ENCODE measurements around the gene IGSF21.

IGSF21 gene

GRCh38 chr1:18307329-18307898, 199.8 kb downstream of the IGSF21 start:
- DNase-seq (ENCODE audit: low read depth), result no peak
- no peak for TF ChIP-seq CTCF (conservative IDR thresholded peaks at IDR 0.05; ENCODE audit: low read depth, low read length)
- no peak overlapping the region for H3K4me3 ChIP-seq (ENCODE audit: low read depth, low read length)

- no peak for DNase-seq (ENCODE audit: low read depth)
- TF ChIP-seq CTCF (conservative IDR thresholded peaks at IDR 0.05; ENCODE audit: low read depth, low read length), result no peak
- no peak overlapping the region for H3K4me3 ChIP-seq (ENCODE audit: low read depth, low read length)
These were observed 202.1 kb downstream of the IGSF21 start for GRCh38 chr1:18309552-18310155.

GRCh38 chr1:18312961-18313360, 205.4 kb downstream of the IGSF21 start:
- DNase-seq (ENCODE audit: low read depth), result no peak

GRCh38 chr1:18313523-18313922, 205.9 kb downstream of the IGSF21 start:
- H3K4me3 ChIP-seq (ENCODE audit: low read depth, low read length), result no peak overlapping the region
- no peak for TF ChIP-seq CTCF (conservative IDR thresholded peaks at IDR 0.05; ENCODE audit: low read depth, low read length)

More at GRCh38 chr1:18312961-18313360, 205.4 kb downstream of the IGSF21 start:
- no peak overlapping the region for H3K4me3 ChIP-seq (ENCODE audit: low read depth, low read length)
- no peak for TF ChIP-seq CTCF (conservative IDR thresholded peaks at IDR 0.05; ENCODE audit: low read depth, low read length)

GRCh38 chr1:18314399-18314798, 206.8 kb downstream of the IGSF21 start:
- DNase-seq (ENCODE audit: low read depth), result no peak
- no peak overlapping the region for H3K4me3 ChIP-seq (ENCODE audit: low read depth, low read length)
- TF ChIP-seq CTCF (conservative IDR thresholded peaks at IDR 0.05; ENCODE audit: low read depth, low read length), result no peak

More at GRCh38 chr1:18313523-18313922, 205.9 kb downstream of the IGSF21 start:
- DNase-seq (ENCODE audit: low read depth), result no peak

- no peak overlapping the region for H3K4me3 ChIP-seq (ENCODE audit: low read depth, low read length)
- TF ChIP-seq CTCF (conservative IDR thresholded peaks at IDR 0.05; ENCODE audit: low read depth, low read length), result no peak
- no peak for DNase-seq (ENCODE audit: low read depth)
These were observed 207.9 kb downstream of the IGSF21 start for GRCh38 chr1:18315449-18315848.

GRCh38 chr1:18316764-18317163, 209.2 kb downstream of the IGSF21 start:
- no peak for TF ChIP-seq CTCF (conservative IDR thresholded peaks at IDR 0.05; ENCODE audit: low read depth, low read length)
- DNase-seq (ENCODE audit: low read depth), result no peak
- no peak overlapping the region for H3K4me3 ChIP-seq (ENCODE audit: low read depth, low read length)

All from choroid plexus epithelial cell (primary cell).